NCI-H2107 (cell line): Measurements from ENCODE around the gene KIAA0513.
A peak's percentile ranks its signal among the peaks of the same experiment; 100 is the strongest.
"Not testable (repeated sequence)": the region's sequence is repeated elsewhere in the genome, so short reads cannot be mapped to it uniquely, and the experiment has no call there.

Experiments used
- DNase-seq: peaks from one replicate; lab custom pipeline; 2025; lab: John Stamatoyannopoulos, UW

KIAA0513 gene

DNA sequence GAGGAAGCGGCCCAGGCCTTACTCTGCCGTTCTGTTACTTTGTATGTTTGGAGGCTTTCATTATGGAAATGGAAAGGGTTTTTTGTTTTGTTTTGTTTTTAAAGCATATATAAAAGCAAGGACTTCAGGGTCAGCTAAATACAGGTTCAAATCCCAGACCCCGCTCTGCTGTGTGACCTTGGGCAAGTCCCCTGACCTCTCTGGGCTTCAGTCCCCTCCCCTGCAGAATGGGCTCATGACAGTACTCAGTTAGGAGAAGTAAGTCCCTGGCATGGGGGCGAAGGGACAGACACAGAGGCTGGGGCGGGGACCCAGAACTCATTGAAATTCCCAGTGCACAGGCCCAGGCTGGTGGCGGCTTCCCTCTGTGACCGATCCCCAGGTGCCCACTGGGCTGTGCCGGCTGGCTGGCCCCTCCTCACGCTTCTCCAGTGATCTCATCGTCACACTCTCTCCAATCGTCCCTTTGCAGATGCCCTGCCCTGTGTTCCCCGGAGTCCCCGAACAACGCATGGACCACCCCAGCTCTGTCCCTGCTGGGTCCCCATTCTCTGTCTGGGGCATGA is 85.7 kb downstream of the KIAA0513 start:
- no peak for DNase-seq

DNA sequence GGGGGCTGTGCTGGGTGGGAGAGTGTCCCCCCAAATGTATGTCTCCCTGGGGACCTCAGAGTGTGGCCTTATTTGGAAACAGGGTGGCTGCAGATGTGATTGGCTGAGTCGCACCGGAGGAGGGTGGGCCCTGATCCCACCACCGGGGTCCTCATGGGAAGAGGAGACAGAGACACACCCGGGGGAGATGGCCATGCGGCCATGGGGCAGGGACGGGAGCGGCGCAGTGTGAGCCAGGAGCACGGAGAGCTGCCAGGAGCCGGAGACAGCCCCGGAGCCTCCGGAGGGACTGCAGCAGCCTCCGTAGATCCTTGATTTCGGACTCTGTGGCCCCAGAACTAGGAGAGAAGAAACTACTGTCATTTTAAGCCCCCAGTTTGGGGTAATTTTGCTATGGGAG is 86.3 kb downstream of the KIAA0513 start:
- no peak for DNase-seq

DNA sequence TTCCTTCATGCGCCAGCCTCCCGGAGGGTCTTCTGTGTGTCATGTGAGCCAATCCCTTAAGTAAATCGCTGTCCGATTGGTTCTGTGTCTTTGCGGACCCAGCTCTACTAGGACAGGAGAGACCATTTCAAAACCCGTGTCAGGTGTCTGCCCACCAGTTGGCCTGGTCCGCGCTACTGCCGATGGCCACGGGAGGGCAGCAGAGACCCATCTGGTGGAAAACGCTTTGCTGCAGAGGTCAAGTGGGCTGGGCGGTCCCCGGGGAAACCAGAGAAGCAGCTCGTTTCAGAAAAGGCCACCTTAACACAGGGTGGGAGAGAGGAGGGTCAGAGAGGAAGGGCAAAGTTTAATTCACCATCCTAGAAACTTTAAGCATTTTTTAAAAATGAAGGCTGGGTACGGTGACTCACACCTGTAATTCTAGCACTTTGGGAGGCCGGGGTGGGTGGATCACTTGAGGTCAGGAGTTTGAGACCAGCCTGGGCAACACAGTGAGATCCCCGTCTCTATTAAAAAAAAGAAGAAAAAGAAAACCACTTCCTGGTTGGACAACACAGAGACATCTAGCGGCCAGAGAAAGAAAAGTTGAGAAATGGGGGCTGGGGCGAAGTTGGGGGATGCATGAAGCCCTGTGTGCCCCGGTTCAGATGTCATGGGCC is 87.4 kb downstream of the KIAA0513 start:
- peak; percentile 36 for DNase-seq

DNA sequence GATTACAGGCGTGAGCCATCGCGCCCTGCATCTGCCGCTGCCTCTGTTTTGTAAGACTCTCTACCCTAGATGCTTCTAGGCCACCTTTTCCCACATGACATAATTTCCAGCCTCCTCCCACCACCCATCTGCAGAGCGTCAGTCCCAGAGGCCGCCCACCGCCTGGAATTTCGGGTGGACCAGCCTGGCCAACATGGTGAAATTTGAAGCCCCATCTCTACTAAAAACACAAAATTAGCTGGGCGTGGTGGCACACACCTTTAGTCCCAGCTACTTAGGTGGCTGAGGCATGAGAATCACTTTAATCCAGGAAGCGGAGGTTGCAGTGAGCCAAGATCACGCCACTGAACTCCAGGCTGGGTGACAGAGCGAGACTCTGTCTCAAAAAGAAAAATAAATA is 89.8 kb downstream of the KIAA0513 start:
- DNase-seq: no peak

DNA sequence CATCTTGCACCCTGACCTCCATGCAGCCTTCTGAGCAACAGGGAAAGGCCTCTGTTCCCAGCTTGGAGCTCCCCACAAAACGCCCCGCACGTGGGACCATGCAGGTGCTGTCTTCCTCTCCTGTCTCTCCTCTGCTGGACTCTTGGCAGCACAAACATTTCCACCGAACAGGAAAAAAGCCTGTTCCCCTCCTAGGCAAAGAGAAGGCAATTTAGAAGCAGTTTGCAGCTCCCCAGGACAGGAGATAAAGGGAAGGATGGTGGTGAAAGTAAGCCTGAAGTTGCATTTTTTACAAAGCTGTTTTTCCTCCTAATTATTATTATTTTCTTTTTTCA is 92.4 kb downstream of the KIAA0513 start:
- no peak for DNase-seq

DNA sequence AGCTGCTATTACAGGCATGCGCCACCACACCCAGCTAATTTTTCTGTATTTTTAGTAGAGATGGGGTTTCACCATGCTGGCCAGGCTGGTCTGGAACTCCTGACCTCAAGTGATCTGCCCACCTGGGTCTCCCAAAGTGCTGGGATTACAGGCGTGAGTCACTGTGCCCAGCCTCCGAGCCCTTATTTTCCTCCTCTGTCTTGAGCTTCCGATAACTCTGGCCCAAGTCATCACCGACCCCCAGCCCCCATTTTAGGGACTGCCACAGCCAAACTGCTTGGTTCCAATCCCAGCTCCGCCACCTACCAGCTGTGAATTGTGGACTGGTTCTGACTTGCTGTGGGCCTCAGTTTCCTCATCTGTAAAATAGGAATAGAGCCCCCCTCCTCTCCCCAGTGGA is 95.8 kb downstream of the KIAA0513 start:
- DNase-seq: not testable (repeated sequence)

DNA sequence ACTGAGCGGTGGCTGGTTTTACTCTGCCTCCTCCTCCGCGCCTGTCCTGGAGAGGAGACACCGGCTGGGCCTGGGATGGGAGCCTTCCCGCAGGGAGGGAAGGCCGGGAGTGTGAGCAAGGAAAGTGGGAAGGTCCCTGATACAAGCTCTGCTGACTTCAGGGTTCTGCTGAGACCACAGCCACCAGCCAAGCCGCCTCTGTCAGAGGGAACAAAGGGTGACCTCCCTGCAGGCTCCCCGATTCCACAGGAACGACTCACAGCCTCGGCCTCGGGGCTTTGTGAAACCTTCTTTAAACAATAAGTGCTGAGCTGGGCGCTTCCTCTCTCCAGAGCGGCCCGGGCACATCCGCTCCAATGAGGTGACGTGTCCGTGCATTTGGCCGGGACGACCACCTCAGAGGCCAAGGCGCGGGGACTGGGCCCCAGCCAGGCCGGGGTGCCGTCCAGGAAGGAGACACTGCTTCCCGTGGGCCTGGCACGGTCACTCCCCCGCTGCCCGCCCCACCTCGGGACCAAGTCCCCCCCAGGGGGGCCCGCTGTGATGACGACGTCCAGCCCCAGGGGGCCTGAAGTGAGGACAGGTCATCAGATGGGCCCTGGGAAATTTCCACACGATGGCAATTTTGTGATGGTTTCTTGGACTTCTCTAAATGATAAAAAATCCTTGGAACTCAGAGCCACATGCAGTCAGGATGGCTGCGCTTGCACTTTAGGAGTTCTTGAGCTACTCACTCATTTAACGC is 96.5 kb downstream of the KIAA0513 start:
- DNase-seq: no peak

DNA sequence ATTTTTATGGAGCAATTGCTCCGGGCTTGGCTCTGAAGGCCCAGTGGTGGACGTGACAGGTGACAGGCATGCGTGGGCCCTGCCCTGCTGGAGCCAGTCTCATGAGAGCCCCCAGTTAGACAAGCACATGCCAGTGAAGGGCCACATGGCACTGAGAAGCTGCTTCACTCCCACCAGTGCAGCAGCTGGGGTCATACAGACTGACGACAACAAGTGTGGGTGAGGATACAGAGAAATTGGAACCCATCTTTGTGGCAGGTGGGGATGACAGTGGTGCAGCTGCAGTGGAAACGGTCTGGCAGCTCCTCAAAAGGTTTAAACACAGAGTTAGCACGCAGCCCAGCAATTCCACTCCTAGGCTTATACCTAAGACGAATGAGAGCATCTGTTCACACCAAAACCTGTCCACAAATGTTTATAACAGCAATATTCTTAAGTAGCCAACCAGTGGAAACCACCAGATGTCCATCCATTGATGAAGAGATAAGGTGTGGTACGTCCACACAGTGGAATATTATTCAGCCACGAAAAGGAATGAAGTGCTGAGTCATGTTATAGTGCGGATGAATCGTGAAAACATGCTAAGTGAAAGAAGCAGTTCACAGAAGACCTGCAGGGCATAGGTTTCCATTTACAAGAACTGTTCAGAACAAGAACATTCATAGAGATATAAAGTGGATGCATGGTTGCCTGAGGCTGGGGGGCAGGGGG is 97.2 kb downstream of the KIAA0513 start:
- DNase-seq: no peak

DNA sequence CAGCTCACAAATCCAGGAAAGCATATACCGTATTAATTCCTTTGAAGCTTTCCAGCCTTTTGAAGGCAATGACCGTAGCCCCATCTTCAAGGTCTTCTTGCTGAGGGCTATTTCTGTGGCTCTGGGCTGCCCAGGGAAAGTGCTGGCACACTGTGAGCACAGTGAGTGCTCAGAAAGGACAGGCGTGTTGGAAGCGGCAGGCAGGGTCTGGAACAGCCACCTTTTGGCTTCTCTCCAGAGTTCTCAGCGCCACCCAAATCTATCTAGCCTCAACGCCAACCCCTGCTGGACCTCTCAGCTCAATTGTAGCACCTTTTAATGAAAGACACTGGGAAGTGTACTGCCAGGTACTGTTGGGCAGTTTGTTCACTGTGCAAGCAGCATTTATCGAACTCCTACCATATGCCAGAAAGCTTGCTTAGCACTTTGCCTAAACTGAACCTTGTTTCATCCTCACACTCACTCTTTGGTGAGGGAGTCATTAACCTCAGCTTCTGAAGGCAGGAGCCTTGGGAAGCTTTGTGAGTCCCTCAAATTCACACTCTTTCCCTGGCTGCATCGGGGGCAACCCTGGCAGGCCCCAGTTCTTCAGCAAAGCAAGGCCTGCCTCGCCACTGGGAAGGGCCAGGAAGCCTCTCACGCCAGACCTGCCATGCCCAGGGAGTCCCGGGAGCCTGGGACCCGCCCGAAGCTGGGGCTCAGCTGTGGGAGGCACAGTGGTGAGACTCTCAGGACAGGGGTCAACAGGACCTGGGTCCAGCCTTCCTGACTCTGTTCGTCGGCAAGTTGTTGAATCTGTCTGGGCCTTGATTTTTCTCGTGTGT is 98.2 kb downstream of the KIAA0513 start:
- no peak for DNase-seq

DNA sequence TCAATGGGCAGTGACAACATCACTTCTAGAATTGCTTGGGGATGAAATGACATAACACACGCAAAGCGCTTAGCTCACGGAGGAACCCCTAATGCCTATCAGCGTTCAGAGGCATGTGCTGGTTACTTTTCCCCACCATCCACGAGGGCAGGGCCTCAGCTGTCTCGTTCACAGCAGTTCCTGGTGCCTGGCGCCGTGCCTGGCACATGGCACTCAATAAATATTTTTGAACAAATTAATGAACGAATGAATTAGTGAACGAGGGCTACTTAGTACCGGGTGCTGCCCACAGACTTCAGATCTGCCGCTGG is 98.8 kb downstream of the KIAA0513 start:
- DNase-seq: no peak

DNA sequence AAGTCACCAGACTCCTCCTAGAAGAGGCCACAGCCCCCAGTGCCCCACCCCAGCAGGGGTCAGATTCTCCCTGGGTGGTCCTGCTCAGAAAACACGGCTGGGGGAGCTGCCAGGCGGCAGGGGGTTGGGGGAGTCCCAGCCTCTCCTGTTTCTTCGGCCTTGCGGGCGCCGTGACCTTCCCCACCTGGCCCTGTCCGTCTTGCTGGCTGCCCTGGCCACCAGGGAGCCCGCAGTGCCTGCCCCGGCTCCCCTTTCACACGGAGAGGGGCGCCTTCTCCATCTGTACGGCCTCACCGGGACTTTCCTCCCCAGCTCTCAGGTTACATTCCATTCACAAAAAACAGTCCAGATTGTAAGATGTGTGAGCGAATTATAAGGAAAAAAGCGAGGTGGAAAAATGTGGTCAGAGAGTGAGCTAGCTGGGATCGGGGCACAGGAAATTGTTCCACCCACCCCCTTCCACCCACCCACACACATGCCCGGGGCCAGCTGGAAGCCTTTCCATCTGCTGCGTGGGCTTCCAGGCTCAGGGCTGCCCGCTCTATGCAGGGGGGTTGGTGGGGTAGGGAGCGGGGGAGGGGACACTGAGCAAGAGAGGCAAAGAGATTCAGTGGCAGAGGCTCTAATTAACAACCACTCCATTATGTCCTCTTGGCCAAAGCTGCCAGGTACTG is 99.2 kb downstream of the KIAA0513 start:
- DNase-seq: peak; percentile 21

DNA sequence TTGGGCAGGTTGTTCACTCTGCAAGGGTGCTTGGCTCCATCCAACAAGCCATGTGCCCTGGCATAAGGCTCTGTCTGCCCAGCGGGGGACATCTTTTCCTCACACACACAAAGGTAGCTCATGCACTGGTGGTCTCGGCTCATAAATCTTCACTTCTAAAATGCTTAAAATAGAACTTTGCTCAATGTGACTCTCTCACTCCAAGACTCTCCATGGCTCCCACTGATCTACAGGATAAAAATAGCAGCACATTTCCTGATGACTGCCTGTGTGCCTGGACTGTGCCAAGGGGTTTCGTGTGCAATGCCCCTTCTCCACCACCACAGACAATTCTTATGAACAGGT is 99.8 kb downstream of the KIAA0513 start:
- DNase-seq: no peak

DNA sequence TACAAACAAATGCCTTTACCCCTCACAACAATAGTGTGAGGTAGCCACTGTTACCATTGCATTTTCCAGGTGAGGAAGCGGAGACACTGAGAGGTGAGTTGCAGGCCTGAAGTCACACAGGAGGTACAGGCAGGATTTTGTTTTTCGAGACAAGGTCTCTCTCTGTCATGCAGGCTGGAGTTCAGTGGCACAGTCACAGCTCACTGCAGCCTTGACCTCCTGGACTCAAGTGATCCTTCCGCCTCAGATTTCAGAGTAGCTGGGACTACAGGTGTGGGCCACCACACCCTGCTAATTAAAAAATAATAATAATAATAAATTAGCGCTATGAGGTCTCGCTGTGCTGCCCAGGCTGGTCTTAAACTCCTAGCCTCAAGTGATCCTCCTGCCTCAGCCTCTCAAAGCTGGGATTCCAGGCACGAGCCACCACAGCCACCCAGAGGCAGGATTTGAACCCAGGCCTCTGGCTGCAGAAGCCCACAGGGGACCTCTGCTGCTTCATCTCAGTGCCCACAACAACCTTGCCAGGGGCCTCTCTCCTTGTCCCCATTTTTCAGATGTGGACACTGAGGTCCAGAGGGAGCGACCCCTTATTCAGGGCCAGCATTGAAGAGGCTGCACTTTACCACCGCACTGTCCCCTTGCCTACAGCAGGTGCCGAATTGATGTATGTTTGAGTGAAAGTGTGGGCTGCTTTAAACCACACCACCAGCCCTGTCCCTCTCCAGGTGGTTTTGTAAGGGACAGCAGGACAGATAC is 100.7 kb downstream of the KIAA0513 start:
- DNase-seq: no peak

DNA sequence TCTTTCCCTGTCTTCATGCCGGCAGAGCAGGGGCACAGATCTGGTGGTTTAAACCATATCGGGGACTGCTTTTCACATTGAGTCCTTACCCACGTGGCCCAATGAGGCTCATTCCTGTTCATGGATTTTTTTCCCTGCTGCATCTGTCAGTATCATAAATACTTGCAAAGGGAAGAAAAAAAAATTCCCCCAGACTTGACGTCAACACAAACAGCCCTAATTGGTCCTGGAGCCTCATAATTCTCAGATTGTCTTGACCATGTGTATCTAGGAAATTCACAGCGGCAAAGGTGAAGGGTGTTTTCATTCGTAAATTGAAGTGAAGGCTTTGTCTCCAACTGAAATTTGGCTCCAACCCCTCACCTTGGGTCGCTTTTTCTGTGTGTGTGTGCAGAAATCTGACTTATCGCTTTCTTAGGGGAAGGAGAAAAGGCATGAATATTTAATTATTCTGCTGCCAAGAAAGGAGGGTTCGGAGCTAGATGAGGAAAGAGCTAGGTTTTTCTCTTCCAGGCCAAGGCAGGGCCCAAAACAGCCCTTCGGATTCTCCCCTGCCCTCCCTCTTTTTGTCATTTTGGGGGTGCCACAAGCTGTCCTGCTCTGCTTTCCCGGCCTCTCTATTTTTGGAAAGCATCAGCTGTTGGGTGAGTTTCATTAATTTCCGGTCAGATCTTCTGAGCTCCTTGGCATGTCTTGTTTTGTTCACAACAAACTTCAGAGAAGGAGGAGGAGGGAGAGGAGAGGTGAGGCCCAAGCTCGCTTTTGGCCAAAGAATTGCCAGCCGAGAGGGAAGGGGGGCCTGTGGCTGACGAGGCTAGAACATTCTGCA is 102.5 kb downstream of the KIAA0513 start:
- no peak for DNase-seq

DNA sequence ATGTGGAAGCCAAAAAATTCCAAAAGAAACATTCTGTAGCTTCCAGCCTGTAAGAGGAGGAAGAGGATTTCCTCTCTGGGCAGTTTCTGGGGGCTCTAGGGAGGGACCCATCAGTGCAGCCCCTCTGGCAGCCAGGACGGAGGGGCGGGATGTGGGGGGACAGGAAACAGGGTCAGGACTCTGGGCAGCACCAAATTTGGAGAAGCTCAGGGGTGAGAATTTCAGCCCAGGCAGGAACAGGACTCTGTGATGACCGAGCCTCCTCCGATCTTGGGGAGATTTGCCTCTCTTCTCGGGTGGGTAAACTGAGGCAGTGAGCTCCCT is 103.1 kb downstream of the KIAA0513 start:
- no peak for DNase-seq

DNA sequence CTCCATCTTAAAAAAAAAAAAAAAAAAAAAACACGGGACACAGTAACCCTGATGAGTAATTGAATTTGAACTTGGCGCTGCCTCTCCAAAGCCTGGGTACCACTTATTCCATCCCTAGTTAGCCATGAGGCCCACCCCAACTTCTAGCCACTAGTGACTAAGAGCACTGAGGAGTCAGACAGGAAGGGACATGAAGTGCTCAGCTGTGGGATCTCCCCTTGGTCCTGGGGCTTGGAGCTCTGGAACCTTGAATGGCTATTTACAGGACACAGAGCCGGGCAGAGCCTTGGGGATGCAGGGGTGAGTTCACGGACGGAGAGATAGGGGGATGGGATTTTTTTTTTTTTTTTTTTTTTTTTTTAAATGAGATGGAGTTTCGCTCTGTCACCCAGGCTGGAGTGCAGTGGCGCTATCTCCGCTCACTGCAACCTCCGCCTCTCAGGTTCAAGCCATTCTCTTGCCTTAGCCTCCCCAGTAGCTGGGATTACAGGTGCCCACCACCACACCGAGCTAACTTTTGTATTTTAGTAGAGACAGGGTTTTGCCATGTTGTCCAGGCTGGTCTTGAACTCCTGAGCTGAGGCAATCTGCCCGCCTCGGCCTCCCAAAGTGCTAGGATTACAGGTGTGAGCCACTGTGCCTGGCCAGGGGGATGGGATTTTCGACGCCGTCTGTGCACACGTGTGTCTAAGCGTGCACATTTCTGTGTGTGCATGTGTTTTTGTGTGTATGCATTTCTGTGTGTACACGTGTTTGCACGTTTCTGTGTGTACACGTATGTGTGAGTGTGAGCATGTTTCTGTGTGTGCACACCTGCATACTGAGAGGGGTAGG is 105.1 kb downstream of the KIAA0513 start:
- no peak for DNase-seq

DNA sequence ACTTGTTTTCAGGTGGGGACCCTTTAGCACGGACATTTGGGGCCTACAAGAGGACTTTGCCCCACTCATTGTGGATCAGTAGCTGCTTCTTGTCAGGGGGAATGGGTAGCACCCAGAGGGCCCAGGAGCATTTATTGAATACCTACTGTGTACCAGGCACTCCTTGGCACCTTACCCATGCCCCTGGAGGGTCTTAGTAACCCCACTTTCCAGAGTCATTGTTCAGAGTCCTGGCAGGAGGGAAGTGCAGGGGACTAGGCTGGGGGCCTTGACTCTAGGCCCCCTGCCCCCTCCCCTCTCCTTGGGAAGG is 105.7 kb downstream of the KIAA0513 start:
- DNase-seq: no peak

DNA sequence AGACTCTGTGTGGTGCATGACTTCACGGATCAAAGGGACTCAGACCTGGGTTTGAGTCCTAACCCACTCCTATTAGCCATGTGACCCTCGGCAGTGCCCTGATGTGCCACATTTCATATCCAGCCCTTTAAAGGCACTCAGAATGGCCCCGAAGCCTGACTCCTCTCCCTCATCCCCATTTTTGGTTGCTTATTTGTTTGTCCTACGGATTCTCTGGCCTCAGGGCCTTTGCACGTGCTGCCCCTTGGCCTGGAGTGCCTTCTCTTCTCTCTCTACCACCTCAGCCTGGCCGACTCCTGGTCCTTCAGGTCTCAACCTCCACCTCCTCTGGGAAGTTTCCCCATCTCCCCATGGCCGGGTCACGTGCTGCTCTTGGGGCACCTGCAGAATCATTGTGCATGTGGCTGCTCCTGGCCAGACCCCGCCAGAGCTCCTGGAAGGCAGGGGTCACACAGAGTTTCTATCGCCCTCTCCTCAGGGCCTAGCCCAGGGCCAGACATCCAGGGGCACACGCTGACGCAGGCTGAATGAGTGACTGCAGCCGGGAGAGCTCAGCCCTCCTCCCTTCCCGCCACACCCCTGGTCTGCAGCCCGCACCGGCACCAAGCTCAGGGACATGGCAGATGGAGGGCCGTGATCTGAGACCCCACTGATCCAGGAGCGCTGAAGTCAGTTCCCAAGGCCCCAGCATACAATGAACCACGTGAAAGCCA is 106.6 kb downstream of the KIAA0513 start:
- DNase-seq: no peak

DNA sequence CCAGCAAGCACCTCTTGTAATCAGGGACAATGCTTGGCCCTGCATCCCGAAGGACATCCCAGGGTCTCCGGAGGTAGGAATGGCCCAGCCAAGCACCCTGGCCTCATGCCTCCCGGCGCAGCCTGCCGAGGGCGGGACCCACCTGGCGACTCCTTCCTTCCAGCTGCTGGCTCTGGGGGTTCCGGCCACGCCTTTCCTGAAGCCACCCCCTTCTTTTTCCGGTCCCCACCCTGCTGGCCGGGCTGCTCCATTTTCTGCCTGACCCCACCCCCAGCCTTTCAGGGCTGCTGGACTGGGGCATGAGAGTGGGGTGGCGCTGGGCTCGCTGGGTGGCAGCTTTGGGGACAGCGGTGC is 107.2 kb downstream of the KIAA0513 start:
- no peak for DNase-seq
